Measurements from ENCODE around the gene DSCAM. TPM values are rescaled to one million over a fixed set of nuclear protein-coding genes. Genes with fewer than 3 reads are reported as not detected.

DSCAM gene
- total RNA-seq, 4 donors from 2014 or later = 0.03 TPM; not detected in 3

DNA sequence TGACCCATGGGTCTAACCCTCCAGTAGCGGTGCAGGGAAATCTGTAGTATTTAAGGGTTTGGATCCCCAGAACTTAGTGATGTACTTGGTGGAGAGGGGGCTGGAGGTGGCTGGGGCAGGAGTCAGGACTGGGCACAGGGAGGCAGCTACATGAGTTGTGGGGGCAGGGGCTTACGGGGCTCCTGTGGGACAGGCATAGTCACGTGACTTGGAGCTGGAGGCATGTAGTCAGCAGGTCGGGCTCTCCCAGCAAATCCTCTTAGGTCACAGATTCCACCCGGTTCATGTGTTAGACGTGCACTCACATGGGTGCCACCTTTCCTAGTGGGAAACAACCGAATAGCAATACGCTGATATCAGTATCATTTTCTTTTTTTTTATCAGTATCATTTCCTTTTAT lies 867.6 kb downstream of the DSCAM start:
- DNase-seq (no peak), ATAC-seq (no peak)
- in situ Hi-C loops (cut with MboI; ENCODE audit: low sequenced_read_pairs in 4 of 4) = no loop called here
- no peaks in the 10 kb centered on the region for H3K36me3 ChIP-seq
- no peaks in the 10 kb centered on the region for H3K4me1 ChIP-seq
- H3K4me3 ChIP-seq = no peak overlapping the region
- TF ChIP-seq, protein P1, sequence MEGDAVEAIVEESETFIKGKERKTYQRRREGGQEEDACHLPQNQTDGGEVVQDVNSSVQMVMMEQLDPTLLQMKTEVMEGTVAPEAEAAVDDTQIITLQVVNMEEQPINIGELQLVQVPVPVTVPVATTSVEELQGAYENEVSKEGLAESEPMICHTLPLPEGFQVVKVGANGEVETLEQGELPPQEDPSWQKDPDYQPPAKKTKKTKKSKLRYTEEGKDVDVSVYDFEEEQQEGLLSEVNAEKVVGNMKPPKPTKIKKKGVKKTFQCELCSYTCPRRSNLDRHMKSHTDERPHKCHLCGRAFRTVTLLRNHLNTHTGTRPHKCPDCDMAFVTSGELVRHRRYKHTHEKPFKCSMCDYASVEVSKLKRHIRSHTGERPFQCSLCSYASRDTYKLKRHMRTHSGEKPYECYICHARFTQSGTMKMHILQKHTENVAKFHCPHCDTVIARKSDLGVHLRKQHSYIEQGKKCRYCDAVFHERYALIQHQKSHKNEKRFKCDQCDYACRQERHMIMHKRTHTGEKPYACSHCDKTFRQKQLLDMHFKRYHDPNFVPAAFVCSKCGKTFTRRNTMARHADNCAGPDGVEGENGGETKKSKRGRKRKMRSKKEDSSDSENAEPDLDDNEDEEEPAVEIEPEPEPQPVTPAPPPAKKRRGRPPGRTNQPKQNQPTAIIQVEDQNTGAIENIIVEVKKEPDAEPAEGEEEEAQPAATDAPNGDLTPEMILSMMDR (IDR thresholded peaks at IDR 0.05 in 4 of 5, conservative IDR thresholded peaks at IDR 0.05 in 1 of 5) = no peak
- TF ChIP-seq POLR2A (IDR thresholded peaks at IDR 0.05) = no peak
- no peaks in the 10 kb centered on the region for H3K9me3 ChIP-seq
- peaks cover 0 to 4% (median 0%) of the 10 kb centered on the region in 3 donors for H3K27me3 ChIP-seq
- intact Hi-C loops (cut with DNase I; ENCODE audit: low total_unique reads) = no loop called here
- no peak overlapping the region for H3K27ac ChIP-seq

DNA sequence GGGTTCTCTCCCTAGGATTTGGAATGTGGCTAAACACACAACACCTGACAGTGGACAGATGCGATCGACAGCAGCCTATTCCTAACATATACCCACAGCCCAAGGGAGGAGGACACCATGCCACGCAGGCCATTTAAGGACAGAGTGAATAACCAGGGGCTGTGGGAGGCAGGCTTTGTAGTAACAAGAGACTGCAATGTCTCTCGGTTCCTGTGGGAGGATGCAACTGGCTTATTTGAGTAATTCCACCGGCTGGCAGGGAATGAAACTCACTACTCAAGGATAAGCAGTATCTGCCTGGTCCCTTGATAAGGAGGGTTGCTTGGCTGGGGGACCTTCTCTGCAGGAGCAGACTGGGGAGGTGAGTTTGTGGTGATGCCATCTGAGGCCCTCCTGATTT lies 870.2 kb downstream of the DSCAM start:
- H3K27ac ChIP-seq = no peak overlapping the region
- TF ChIP-seq, protein P1 (IDR thresholded peaks at IDR 0.05 in 4 of 5, conservative IDR thresholded peaks at IDR 0.05 in 1 of 5) = no peak
- TF ChIP-seq POLR2A (IDR thresholded peaks at IDR 0.05) = no peak
- ATAC-seq = no peak
- no peaks in the 10 kb centered on the region for H3K4me1 ChIP-seq
- no peak overlapping the region for H3K4me3 ChIP-seq
- DNase-seq = no peak
- in situ Hi-C loops (cut with MboI; ENCODE audit: low sequenced_read_pairs in 4 of 4) = no loop called here
- H3K27me3 ChIP-seq = peaks cover 0 to 4% (median 0%) of the 10 kb centered on the region in 3 donors
- no peaks in the 10 kb centered on the region for H3K36me3 ChIP-seq
- intact Hi-C loops (cut with DNase I; ENCODE audit: low total_unique reads) = no loop called here
- no peaks in the 10 kb centered on the region for H3K9me3 ChIP-seq

DNA sequence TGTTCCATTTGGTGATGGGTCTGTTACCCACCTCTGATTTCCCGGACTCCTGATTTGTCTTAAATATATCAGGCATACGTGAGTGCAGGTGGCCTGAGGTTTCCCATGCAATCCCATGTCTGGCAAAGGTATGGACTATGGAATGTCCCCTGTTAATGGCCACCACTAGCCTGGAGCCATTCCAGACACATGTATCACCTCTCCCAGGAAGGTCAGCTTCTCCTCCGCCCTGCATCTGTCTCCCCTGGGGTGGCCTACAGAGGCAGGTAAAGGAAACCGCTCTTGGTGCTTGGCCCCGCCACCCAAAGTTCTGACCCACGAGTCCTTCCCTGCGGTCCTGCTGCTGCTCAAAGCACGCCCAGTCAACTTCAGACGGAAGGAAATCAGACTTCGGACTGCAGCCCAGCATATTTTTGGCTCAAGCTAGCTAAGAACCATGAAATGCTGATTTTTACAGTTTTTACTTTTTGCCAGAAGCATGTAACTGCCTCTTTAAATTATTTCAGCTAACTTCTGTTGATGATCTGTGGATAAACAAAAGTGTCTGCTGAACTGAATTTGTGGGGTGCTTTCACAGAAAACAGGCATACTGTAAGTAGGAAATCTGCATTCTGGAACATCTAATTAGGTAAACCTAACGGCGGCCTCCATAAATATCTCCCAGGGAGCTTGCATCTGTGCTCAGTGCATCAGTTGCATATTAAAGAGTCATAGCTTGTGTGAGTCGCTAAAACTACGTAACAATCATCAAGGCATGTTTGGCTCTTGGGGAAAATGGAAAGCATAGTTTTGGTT lies 873.8 kb downstream of the DSCAM start:
- intact Hi-C loops (cut with DNase I; ENCODE audit: low total_unique reads) = no loop called here
- TF ChIP-seq POLR2A (IDR thresholded peaks at IDR 0.05) = no peak
- TF ChIP-seq, protein P1 (IDR thresholded peaks at IDR 0.05 in 4 of 5, conservative IDR thresholded peaks at IDR 0.05 in 1 of 5) = no peak

DNA sequence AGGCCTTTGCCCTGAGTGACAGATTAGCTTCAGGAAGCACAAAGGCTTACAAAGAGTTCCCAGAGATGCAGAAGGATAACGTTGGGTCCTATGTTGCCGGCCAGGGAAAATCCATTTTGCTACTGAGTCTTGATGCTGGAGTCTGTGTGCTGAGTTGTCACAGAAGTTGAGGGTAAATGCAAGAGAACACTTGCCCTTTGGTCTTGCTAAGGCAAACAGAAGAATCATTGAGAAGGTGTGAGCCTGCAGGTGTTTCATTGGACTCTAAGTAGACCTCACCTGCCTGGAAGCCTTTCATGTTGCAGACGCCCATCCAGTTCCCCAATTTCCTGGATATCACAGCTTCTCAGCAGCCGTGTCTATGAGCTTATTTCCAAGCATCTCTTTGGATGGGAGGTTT lies 874.5 kb downstream of the DSCAM start:
- in situ Hi-C loops (cut with MboI; ENCODE audit: low sequenced_read_pairs in 4 of 4) (no loop called here), intact Hi-C loops (cut with DNase I; ENCODE audit: low total_unique reads) (no loop called here)
- DNase-seq = no peak
- no peak overlapping the region for H3K27ac ChIP-seq
- H3K36me3 ChIP-seq = no peaks in the 10 kb centered on the region
- peaks cover 0 to 4% (median 0%) of the 10 kb centered on the region in 3 donors for H3K27me3 ChIP-seq
- no peak for ATAC-seq
- H3K4me3 ChIP-seq = no peak overlapping the region
- H3K9me3 ChIP-seq = no peaks in the 10 kb centered on the region
- H3K4me1 ChIP-seq = no peaks in the 10 kb centered on the region
- TF ChIP-seq, protein P1 (IDR thresholded peaks at IDR 0.05 in 4 of 5, conservative IDR thresholded peaks at IDR 0.05 in 1 of 5) = no peak
- TF ChIP-seq POLR2A (IDR thresholded peaks at IDR 0.05) = no peak

More for the DNA sequence above, 873.8 kb downstream of the DSCAM start:
- H3K27ac ChIP-seq = no peak overlapping the region
- in situ Hi-C loops (cut with MboI; ENCODE audit: low sequenced_read_pairs in 4 of 4) = no loop called here
- no peak overlapping the region for H3K4me3 ChIP-seq
- H3K4me1 ChIP-seq = no peaks in the 10 kb centered on the region
- H3K9me3 ChIP-seq = no peaks in the 10 kb centered on the region
- DNase-seq (no peak), ATAC-seq (no peak)
- H3K36me3 ChIP-seq = no peaks in the 10 kb centered on the region
- H3K27me3 ChIP-seq = peaks cover 0 to 4% (median 0%) of the 10 kb centered on the region in 3 donors
